Measurements from ENCODE around the gene LAMB1. TPM values are rescaled to one million over a fixed set of nuclear protein-coding genes. Genes with fewer than 3 reads are reported as not detected.
A peak's percentile ranks its signal among the peaks of the same experiment; 100 is the strongest.

The LAMB1 gene
- total and polyA plus RNA-seq, 2 of the 13 experiments (the other 11 are each of a cell fraction or from before 2014, with no cell fraction given), result 109 to 124 TPM

DNA sequence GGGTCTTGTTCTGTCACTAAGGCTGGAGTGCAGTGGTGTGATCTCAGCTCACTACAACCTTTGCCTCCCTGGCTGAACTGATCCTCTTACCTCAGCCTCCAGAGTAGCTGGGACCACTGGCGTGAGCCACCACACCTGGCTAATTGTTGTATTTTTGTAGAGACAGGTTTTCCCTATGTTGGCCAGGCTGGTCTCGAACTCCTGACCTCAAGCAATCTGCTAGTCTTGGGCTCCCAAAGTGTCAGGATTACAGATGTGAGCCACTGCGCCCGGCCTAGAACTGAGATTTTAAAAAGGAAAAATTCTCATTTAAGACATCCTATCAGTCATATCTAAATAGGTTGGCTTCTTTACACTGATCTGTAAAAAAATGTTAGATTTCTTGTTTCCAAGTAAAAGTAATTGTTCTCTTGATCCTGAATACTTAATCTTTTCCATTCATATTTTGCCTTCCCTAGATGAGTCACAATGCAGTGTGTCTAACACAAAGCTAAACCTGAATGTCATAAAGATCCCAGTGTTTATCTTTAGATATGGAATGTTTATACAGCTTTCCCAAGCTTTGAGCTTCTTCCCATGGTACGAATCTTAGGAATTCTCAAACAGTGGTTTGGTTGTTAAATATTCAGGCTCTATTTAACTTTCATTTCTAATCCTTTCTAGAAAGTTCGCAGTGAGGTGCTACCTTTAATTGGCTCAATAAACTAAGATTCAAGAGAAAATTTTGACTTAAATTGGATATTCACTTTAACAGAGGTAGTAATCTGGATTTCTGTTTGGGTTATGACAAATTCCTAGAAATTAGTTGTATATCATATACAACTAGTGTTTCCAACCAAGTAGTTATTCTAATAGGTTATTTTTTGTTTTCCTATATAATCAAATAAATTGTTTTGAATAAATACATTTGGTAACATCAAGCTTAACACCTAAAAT lies 12.1 kb upstream of the LAMB1 start (continued):
- TF ChIP-seq ZNF777 (CRISPR knock-in tag; IDR thresholded peaks at IDR 0.05) (no peak), ZNF101 (CRISPR knock-in tag; IDR thresholded peaks at IDR 0.05; ENCODE audit: borderline replicate concordance, low read depth) (no peak), ZMYM2 (CRISPR knock-in tag; IDR thresholded peaks at IDR 0.05) (peak; percentile 93), ZEB1 (IDR thresholded peaks at IDR 0.05; ENCODE audit: insufficient replicate concordance, low read depth) (no peak), NR2F6 (IDR thresholded peaks at IDR 0.05) (peak; percentile 68), NR2F6 (CRISPR knock-in tag; IDR thresholded peaks at IDR 0.05) (0 out of 2 replicates have a peak, but pooled peaks have one; percentile 16), ZKSCAN8 (CRISPR knock-in tag; IDR thresholded peaks at IDR 0.05; ENCODE audit: borderline replicate concordance) (peak; percentile 38; the same call in 1 of the 2 replicates), ZNF567 (CRISPR knock-in tag; IDR thresholded peaks at IDR 0.05; ENCODE audit: borderline replicate concordance) (no peak), ZNF253 (CRISPR knock-in tag; IDR thresholded peaks at IDR 0.05; ENCODE audit: borderline replicate concordance) (no peak), ZSCAN30 (CRISPR knock-in tag; IDR thresholded peaks at IDR 0.05) (no peak), ZNF24 (IDR thresholded peaks at IDR 0.05) (no peak), ZNF326 (CRISPR knock-in tag; IDR thresholded peaks at IDR 0.05; ENCODE audit: borderline replicate concordance) (no peak), ZNF883 (CRISPR knock-in tag; IDR thresholded peaks at IDR 0.05; ENCODE audit: not compliant biosample characterization) (no peak), CCDC6 (CRISPR knock-in tag; IDR thresholded peaks at IDR 0.05) (no peak), KDM6A (CRISPR knock-in tag; IDR thresholded peaks at IDR 0.05; ENCODE audit: low read depth) (peak; percentile 56), ZSCAN12 (CRISPR knock-in tag; IDR thresholded peaks at IDR 0.05) (no peak), ZNF280B (CRISPR knock-in tag; IDR thresholded peaks at IDR 0.05; ENCODE audit: borderline replicate concordance) (no peak), TBL1XR1 (IDR thresholded peaks at IDR 0.05; ENCODE audit: borderline replicate concordance, low read length, partially characterized antibody) (peak; percentile 64), ZNF713 (CRISPR knock-in tag; IDR thresholded peaks at IDR 0.05) (no peak), POLR2AphosphoS5 (IDR thresholded peaks at IDR 0.05; ENCODE audit: low read depth, low read length) (no peak), MEF2D (CRISPR knock-in tag; IDR thresholded peaks at IDR 0.05) (no peak), RBFOX2 (IDR thresholded peaks at IDR 0.05; ENCODE audit: low read depth, low read length) (no peak), KAT2B (IDR thresholded peaks at IDR 0.05; ENCODE audit: borderline replicate concordance, low read depth, low read length) (no peak), E2F1 (CRISPR knock-in tag; IDR thresholded peaks at IDR 0.05) (no peak), PHF8 (CRISPR knock-in tag; IDR thresholded peaks at IDR 0.05) (no peak), MIXL1 (CRISPR knock-in tag; IDR thresholded peaks at IDR 0.05) (no peak)
- TF ChIP-seq, protein P1, sequence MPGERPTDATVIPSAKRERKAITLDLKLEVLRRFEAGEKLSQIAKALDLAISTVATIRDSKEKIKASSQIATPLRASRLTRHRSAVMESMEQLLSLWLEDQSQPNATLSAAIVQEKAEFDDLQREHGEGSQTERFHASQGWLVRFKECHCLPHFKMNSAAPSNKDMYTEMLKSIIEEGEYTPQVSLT (CRISPR knock-in tag; IDR thresholded peaks at IDR 0.05; ENCODE audit: borderline replicate concordance, low read depth), result no peak
- TF ChIP-seq, protein P2, sequence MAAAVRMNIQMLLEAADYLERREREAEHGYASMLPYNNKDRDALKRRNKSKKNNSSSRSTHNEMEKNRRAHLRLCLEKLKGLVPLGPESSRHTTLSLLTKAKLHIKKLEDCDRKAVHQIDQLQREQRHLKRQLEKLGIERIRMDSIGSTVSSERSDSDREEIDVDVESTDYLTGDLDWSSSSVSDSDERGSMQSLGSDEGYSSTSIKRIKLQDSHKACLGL (CRISPR knock-in tag; IDR thresholded peaks at IDR 0.05), result no peak
- TF ChIP-seq, protein P3, sequence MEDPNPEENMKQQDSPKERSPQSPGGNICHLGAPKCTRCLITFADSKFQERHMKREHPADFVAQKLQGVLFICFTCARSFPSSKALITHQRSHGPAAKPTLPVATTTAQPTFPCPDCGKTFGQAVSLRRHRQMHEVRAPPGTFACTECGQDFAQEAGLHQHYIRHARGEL (CRISPR knock-in tag; IDR thresholded peaks at IDR 0.05), result no peak

Data from HepG2 (cell line).